Measurements from ENCODE around the gene GHR.
A peak's percentile ranks its signal among the peaks of the same experiment; 100 is the strongest.

GHR gene

DNA sequence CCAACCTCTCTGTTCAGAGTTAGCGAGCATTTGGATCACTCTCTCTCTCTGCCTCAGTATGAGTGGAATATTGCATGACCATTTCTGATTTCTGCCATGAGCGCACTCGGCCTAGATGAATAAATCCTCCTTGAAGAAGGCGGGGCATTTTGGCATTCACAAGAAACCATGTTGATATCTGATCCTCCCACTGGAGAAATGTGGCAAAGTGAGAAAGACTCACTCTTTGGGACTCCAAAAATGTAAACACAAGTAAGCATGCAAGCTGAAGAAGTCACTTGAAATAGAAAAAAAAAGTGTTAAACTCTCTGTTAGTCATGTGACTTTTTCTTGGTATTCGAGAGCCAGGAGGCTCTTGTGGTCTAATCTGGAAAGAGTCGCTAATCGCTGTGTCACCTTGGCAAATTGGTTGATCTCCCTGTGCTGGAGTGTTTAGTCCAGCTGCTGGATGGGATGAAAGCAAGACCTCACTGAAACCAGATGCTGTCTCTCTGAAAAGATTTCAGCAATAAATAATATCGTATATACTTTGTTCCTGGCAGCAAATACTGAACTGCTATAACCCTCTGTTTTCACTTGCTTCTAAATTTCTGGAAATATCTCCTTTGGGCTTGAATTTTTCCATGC lies 95.5 kb downstream of the GHR start:
- DNase-seq: no peak

DNA sequence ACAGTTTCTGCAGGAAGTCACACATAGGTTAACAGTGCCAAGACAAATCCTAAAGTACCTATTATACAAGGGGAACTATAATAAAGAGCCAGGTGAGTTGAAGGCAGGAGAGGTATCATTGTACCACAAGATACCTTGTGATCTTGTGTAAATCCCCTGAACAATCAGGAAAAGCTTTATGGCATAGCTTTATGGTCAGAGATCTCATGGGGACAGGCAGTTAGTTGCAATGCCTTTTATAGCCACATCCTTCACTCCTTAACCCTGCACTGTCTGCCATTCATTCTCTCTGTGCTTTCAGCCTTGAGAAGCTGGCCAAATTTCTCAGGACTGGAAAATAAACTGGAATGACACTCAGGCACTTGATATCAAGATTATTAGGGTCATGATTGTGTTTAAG lies 97.0 kb downstream of the GHR start:
- no peak for DNase-seq

DNA sequence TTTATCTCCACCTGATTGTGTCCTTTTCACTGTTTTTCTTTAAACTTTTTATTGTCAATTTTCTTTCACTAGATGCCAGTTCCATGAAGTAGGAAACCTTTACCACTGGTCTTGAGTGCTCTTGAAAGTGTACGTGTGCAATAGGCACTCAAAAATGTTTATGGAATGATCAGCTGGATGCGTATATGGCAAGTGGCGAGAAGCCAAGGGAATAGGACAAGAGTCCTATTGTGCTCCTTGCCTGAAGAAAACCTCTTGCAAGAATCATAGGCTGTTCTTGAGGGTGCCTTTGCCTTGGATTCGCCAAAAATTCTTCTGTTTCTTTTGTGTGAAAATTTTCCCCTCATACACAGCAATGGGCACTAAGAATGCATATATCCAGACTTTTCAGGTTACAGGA lies 97.7 kb downstream of the GHR start:
- no peak for DNase-seq

DNA sequence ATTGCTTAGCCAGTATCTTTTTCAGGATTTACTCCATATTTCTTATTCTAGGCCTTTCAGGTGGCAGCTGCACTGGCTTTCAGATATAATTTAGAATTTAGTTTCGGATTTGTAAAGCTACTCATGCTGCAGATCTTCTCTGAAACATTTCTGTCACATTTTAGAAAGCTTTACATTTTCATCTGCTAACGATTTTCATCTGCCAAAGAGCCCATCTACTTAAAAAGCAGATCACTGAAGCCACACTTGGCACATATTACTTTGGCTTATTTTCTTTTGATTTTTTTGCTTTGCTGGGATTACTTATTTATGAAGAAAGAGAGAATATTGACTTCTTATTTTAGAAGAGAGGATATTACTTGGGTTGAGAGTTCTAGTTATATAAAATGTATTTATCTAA lies 98.2 kb downstream of the GHR start:
- no peak for DNase-seq

DNA sequence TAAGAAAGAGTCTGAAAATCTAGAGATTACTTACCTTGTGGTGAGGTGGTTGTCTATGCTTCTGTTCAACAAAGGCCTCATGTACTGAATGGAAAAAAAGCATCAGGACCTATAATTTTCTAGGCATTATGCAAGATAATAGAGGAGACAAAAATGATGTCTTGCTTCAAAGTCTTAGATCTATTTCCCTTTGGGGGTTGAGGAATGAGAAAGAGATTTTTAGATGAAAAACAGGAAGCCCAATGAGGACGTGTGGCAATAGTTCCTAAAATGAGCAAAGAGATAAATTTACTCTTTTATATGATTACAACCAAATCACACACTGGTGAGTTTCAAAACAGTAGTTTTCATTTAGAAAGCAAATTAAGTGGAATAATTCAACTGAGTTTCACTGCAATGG lies 99.5 kb downstream of the GHR start:
- DNase-seq: peak in 1 of 2 donors; percentile 2

DNA sequence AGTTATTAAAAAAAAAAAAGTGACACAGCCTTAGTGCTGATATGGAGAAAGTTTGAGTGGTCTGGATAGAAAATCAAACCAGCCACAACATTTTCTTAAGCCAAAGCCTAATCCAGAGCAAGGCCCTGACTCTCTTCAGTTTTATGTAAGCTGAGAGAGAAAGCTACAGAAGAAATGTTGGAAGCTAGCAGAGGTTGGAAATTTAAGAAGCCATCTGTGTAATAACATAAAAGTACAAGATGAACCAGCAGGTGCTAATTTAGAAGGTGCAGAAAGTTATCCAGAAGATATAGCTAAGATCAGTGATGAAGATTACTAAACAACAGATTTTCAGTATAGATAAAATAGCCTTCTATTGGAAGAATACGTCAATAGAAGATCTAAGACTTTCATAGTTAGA lies 102.9 kb downstream of the GHR start:
- DNase-seq: no peak

DNA sequence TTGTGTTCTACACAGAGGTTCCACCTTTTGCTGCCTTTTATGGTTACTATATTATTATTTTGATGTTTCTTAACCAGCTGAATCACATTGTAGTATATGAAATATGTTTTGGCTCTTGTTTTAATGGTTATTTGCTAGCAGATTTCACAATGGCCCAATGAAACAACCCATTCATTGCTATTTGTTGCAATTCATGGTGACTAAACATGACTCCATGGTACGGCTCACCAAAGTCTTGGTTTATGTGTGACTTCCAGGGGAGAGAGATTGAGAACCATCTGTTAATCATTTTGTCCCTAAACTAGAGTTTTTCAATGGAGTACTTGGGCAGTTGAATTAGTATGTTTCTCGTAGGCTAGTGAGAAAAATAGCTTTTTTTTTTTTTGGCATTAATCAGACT lies 108.4 kb downstream of the GHR start:
- DNase-seq: no peak

DNA sequence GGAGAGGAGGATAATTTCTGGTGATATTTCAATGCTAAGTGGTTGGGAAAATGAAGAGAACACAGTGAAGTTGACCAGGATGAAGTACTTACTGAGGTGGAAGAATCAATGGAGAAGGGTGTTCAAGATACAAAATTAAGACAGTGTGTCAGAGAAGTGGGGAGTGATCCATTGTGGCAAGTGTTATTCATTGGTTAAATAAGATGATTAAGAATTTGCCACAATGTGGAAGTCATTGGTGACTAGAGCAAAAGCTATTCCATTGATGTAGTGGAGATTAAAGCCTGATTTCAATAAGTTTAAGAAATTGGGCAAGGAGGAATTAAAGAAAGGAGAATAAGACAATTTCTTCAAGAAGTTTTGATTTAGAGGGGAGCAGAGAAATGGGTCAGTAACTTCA lies 118.9 kb downstream of the GHR start:
- no peak for DNase-seq

DNA sequence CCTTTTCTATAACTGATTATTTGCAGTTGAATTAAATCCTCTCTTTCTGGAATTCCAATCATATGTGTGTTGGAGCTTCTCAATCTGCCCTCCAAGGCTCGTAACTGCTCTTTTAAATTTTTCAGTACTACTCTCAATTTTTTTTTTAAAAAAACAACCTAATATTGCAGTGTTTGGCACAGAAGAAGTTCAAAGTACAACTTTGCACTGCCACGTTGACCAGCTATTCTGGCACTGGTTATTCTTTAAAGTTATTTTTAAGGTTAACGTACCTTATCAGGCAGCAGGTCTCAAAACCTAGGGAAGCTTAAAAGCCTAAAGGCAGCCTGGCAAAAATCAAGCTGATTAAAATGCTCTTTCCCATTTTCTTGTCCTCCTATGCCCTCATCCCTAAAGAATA lies 120.5 kb downstream of the GHR start:
- no peak for DNase-seq

DNA sequence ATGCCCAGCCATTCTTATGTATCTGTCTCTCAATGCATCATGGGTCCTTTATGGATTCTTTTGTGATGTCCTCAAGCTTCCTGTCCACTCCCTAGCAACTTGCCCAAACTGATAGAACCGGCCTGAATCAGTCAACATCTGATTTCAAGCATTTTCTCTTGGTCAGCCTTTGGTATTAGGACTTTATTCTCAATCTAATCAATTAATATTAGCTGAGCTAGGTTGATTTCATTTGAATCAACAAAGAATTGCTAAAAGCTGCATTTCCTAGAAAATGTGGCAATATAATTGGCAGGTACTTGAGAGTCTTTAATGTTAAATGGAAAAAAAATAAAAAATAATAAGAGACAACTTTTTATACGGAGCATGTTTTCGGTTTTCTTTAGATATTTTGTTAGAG lies 121.8 kb downstream of the GHR start:
- DNase-seq: no peak

DNA sequence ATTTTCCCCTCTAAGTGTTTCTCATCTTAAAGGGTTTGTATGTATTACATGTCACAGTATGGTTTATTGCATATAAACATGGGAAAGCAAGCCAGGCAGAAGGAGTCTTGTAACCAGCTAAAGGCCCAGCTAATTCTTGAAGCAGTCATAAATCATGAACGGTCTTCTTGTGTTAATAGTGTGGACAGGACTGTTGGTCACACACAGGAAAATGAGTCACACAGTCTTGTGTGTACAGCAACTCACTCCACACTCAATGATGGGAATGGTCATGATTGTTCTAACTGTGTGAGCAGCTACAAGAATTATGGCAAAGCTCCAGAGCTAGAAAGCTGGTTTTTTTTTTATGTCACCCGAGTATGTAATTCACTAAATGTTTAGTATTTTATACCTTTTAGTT lies 123.9 kb downstream of the GHR start:
- no peak for DNase-seq

DNA sequence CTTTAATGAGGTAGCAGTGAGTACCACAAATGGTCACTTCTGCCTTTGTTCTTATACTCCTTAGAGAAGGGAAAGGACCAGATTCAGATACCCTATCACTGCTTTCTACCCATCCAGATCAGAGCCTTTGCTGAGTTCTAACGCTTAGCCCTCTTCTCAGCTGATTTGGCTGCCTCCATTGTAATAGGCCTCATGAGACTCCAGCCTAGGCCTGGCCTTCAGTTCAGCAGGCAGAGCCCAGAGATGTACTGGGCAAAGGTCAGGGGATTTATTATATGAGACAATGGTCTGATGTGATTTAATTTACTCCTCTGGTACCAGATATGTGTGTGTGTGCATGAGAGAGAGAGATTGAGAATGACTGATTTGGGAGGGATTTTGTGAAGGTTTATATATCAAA lies 124.7 kb downstream of the GHR start:
- DNase-seq: no peak

DNA sequence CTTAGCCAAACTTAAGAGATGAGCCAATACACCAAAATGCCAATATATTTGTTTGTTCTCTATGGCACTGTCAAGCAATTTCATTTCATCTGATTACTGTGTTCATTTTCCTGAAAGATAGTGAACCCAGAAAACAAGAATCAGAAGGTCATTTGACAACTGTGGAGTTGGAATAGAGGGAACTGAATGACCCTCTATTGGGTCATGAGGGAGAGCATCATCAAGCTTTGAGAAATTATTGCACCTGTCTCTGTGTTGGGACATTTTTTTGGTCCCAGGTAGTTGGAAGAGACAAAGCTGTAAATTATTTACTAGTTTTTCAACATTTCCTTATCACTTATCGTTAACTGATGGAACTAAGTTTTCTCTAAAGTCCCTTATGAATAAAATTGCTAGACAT lies 129.4 kb downstream of the GHR start:
- no peak for DNase-seq

DNA sequence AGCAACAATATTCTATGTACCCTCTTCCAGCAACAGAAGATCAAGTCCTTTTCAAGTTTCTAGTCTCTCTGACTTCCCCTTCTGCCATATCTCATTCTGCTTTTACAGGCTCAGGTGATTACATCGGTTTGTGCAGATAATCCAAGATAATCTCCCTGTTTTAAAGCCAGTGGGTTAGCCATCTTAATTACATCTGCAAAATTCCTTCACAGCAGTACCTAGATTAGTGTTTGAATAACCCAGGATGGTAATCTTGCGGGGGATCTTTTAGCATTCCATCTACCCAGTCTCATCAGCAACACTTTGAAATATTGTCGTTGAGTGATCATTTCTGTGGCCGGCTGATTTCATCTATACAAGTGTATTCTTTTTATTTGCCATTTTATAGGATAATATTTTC lies 130.2 kb downstream of the GHR start:
- no peak for DNase-seq

DNA sequence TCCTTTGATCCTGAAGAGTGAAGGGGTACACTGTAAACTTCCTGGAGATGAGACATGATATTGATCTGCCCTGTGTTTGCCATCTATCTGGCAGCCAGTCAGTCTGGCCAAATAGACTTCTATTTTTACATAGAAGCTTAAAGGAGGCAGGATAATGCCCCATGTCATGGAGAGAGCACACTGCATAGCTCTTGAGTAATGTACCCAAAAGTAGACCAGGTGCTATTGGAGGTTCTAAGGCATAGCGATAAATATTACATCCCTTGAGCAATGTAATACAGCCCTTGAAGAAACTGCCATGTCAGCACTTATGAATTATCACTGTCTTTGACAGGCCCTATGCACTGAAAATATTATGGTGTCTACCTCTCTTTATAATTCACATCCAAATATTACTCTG lies 131.8 kb downstream of the GHR start:
- DNase-seq: no peak

DNA sequence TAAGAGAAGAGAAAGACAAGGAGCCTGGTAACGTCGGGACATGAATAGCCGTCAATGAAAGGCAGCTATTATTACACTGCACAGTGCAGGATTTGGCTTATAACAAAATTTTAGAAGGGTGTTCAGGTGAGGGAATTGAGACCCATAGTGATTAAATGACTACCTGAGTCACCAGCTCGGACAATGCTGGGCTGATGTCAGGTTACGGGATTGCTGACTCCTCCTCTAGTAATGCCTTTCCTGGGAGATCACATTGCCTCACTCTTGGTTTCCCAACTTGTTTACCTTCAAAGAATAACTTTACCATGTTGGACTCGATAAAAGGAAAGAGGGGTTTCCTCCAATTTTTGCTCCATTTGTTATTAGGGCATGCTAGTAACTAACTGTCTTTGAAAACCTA lies 132.6 kb downstream of the GHR start:
- DNase-seq: no peak

DNA sequence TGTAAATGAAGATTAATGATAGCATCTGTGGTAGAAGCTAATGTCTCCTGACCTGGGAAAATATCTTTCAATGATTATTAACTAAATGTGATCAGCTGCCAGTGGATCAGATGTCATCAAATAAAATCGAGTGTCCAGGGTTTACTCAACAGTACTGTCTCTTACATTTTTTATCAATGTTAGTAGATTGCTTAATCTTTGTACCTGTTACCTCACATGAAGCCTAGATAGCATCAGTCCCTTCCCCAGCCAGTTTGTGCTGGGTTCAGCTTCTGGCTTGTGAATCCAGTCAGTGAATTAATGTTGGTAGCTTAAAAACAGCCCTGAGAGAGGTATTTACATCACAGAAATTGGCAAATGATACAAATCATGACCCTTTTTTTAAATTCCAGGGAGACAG lies 134.4 kb downstream of the GHR start:
- no peak for DNase-seq

DNA sequence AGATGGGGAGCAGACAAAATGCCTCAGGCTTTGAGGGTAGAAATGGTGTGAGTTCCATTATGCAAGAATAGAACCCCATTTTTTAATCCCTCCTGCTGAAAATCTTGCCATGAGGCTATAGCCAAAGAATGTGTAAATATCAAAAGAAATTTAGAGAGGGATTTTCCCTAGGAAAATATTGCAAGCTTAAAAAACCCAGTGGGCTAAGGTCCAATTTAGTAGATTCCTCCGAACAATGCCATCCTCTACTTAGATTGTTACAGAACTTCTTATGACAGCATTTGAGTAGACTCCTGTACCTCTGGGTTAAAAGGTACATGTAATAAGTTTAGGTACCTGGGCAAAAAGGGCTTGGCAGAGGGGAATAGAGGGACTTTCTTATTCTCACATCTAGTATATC lies 138.4 kb downstream of the GHR start:
- no peak for DNase-seq

DNA sequence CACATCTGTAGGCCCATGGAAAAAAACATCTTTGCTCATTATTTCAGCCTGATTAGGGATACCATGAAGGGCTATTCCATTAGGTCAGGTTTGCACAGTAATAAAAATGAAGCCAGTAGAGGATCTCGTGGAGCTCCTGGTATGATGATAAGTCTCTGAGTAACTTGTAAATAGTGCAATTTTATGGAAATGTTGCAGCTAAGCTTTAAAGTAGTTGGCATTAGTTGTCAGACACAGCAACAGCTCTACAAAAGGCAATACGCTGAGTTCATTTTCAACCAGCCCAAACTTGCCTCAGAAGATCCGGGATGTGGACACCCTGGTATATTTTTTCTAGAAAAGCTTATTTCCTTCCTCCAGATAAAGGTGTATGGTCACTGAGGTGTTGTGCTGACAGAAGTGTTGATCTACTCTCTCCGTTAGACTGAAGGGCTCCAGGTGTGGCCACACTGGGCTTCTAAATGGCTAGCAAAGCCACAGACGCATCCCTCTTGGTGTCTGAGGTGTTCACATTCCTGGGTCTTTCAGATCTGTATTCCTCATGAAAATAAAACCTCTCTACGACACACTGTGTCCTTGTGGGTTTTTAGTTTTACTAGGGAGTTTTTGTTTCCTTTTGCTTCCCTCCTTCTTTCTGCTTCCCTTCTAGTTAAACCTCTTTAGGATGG lies 141.6 kb downstream of the GHR start:
- DNase-seq: no peak

DNA sequence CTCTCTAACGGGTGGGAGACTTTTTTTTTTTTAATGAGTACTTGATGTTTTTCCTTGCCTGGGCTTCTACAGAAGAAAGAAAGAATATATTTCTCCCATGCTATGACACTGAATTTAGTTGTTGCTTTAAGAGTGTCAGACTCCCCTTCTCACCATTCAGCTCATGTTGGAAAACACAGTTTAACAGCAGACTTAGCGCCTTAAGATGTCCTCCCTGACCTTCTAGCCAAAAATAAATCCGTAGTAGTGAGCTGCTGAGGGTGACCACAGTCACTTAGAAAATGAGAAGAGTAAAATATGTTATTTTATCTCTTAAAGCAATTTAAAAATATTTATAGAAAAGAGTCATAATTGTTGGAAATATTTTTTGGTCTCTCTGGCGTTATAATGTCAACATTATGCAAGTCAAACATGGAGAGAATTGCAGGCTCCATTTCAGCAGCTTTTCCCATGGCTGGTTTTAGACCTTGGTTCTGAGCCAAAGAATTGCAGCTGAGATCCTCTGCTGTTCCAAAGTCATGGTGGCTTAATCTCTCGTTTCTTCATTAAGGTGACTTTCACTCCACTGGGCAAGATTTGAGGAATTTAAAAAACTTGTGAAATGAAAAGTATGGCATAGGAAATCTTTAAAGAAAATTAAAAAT lies 143.5 kb downstream of the GHR start:
- no peak for DNase-seq

DNA sequence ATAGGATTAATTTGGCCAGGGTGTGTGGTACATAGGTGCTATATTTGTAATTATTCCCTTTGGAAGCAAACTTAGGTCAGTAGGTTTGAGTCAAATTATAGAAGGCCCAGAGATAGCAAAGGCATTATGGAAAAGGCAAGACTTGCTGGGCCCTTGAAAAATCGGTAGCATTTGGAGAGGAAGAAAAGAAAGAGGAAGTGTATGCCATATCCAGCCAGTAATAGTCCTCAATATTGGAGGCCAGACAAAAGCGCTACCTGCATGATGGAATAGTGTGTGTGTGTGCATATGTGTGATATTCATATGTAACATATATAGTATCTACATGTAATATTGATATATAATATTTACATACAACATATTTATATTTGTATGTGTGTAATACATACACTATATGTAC lies 146.1 kb downstream of the GHR start:
- DNase-seq: no peak

DNA sequence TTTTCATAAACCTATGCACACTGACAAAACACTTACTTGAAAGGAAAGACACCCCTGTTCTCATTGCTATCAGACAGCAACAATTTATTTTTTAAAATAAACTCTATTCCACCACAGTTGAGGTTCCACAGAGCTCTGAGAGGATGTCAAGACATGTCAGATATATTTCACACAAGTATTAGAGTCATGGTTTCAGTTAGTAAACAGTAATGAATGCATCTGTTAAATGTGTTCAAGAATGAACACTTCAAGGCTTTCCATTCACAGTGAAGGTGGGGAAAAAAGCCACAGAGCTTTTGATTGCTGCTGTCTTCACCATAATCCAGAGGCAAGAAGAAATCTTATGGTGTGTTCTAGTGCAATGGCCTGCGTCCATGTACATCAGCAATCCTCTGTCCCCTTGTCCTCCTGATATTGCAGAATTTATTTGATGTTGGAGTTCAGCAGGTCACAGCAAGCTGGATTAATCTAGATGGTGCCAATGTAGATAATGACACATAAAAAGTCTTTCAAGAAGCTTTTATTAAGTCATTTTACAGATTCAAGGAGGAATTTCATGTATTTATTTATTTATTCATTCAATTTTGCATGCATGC lies 146.8 kb downstream of the GHR start:
- no peak for DNase-seq

DNA sequence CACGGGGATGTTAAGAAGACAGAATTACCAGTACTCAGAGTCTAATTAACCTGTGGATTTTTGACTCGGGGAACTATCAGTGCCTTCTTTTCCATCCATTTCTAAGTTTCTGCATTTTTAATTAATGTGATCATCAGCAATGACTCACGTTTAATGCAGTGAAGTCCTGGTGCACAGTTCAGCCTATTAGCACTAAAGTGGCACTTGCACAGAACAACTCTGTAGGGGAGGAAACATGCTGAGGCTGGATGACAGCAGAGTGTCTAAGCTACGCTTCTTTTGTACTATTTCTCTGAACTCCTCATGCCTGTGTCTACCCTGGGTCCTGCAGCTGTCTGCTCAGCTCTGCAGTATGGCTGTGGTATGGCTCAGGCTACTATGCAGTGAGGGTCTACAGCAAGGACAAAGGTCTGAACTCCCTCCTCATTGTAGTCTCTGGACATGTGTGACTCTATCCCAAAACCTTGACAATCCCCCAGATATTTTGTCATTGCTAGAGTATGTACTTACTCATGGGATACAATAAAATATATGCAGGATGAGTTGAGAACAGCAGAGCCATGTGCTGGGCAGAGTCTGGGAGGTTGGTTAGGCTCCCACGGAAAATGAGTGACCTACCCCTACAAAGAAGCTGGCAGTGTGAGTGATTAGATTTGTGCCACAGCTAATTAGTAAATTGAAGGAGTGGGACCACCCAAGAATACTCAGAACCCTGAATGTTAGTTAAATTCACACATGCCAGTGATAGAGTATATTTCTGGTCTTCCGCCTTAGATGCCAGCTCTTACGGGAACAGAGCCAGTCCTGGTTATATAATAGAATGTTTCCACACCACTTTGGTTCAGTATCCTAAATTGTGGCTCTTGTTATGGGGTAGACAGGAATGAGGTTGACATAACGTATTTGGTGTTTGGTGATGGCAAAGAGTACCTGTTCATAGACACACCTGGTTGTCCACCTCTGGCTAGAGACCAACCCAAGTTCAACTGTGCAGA lies 148.0 kb downstream of the GHR start:
- no peak for DNase-seq
